Activated CD4-positive, alpha-beta T cell treated with anti-CD3 and anti-CD28 coated beads for 48 hours (primary cell): ENCODE measurements around the gene PLEKHO2.
A peak's percentile ranks its signal among the peaks of the same experiment; 100 is the strongest.

Source experiments
- DNase-seq: peaks from one replicate; pipeline ENCODE4 v3.0.0-alpha.2; 2020

The PLEKHO2 gene

DNA sequence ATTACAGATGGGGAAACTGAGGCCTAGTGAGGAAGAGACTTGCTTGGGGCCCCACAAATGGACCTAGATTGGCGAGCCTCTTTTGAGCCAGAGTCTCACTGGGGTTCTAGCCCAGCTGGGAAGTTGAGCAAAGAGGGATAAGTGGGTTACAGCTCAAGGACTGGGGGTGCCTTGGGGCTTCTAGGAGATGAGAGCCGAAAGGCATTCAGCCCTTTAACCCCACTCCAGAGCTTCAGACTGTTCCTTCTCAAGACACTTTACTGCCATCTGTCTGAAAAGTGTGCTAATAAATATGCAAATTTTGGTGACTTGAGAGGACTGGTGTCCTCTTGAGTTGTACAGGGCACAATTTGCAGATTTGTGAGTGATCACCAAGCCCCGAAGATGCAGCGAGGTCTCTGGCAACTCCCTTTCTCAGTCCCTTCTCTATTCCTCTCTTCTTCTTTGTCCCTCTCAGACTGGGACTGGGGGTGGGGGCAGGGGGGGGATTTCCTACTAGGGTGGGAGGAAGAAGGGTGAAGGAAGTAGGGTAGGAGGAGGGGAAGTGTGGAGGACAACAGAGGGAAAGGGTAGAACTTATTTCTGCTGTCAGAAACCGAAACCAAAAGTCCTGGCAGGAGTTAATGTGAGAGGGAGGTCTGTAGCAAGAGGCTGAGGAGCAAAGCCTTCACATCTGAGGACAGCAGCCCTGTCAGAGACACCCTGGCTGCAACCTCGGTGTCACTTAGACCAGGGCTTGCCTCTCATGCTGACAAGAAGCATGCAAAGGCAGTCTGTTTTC, 53.8 kb downstream of the PLEKHO2 start:
- DNase-seq, result peak; percentile 28

DNA sequence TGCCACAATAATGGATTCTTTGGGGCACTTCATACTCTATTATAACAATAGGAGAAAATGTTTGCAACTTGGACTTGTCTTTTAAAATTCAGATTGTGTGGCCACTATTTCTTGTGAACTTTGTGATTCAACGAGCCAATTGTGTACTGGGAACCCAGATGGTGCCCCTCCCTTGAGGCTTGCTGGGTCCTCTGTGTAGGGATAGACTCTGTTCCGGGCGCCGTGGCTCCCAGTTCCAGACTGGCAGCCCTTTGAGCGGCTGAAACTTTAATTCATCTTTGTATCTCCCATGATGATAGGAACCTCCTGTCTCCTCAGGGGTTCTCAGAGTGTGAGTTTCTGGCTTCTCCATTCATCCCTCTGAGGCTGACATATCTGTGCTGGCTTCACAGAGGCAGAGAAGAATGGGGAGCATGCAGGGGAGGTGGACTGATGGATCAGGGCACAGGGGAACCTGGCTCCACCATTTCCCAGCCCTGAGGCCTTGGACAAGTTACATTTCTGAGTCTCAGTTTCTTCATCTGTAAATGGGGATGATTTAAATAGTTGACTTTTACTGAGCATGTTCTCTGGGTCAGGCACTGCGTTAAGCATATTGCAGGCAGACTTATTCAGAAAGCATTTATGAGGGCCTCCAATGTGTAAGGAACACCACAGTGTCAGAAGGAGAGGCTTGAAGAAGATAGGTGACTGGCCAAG, 54.8 kb downstream of the PLEKHO2 start:
- no peak for DNase-seq

DNA sequence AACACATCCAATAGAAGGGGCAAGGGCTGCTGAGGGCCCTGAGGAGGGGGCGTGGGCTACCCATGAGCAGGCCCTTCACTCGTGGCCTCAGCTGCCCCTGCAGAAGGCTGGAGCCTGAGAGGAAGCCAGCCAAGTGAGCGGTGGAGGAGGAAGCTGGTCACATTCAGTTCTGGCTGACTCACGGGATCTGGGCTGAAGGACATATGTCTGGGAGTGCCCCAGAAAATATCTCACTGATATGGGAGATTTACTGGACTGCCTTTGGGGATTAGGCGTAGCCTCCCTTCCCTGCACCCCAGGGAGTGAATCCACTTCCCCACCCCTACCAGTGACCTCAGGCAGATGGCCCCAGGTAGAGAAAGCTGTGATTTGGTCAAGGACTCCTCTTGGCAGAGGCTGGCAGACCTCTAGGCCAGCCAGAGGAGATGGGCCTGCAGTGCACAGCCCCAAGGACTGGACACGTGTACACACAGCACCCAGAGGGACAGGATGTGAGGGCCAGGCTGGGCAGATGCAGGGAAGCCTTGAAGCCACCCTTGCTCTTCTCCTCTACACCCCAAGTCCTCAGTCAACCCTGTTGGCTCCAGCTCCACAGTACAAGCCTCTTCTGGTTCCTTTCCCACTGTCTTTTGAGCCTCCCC, 55.8 kb downstream of the PLEKHO2 start:
- DNase-seq, result no peak

DNA sequence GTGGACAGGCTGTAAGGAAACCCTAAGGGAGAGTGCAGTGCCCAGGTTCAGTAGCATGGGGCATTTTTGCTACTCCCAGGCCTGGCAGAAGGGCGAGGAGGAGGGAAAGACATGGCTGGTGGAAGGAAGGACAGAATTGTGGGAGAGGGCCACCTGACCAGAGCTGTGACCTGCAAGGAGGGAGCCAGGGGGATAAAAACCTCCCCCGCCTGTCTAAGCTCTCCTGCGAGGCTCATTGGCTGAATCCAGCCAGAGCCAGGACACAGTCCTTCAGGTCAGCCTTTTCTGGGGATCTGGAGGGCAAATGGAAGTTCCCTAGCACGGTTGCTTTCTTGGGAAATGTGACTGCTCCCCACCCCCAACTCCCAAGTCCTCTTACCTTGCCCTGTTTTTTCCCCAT, 56.7 kb downstream of the PLEKHO2 start:
- no peak for DNase-seq

DNA sequence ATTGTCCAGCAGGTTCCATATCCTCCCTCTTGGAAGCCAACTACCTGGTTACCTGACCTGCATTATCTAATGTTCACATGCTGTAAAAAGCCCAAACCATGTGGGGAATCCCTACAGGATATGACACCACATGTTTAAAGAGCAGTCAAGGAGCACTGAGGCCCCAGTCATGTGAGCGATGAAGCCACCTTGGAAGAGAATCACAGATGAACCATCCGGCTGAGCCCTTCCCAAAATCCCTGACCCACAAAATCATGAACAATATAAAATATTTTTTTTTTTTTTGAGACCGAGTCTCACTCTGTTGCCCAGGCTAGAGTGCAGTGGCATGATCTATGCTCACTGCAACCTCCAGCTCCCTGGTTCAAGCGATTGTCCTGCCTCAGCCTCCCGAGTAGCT, 59.4 kb downstream of the PLEKHO2 start:
- no peak for DNase-seq

DNA sequence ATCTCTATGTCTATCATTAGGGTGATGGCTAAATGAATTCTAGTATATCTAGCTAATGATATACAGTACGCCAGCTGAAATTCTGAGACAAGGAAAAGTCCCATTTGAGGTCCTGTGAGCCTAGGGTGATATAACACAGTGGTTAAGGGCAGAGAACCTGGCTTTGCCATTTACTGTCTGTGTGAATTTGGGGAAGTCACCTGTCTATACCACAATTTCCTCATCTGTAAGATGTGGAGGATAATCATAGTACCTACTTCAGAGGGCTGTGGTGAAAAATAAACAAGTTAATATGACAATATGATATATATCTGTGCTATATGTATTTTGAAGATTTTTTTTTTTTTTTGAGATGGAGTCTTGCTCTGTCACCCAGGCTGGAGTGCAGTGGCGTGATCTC, 60.2 kb downstream of the PLEKHO2 start:
- no peak for DNase-seq

DNA sequence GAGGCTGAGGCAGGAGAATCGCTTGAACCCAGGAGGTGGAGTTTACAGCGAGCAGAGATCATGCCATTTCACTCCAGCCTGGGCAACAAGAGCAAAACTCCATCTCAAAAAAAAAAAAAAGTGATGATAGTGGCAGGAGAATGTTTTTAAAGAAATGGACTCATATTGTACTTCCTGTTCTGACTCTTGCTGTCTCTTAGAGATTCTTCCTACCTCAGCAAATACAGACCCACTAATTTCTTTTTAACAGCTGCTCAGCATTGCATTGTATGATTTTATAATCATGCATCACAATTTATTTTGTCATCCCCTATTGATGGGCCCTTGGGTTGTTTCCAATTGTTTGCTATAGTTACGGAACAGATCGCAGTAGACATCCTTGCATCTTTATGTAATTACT, 61.1 kb downstream of the PLEKHO2 start:
- DNase-seq, result no peak

DNA sequence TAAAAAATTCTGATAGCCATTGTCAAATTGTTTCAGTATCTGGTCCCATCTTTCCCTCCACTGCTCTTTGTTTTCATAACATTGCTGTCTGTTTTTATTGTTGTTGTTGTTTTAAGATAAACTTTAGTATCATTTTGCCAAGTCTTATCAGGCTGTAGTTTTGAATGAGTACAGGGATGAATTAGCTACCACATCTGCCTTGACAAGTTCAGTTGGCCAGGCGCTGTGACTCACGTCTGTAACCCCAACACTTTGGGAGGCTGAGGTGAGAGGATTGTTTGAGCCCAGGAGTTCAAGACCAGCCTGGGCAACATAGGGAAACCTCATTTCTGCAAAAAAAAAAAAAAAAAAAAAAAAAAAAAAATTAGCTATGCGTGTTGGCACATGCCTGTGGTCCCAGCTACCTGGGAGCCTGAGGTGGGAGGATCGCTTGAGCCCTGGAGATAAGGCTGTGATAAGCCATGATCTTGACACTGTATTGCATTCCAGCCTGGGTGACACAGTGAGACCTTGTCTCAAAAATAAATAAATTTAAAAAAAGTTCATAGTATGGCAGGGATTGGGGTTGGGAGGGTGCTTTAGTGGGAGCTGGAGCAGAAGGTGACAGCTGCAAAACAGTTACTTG, 61.7 kb downstream of the PLEKHO2 start:
- DNase-seq, result no peak

DNA sequence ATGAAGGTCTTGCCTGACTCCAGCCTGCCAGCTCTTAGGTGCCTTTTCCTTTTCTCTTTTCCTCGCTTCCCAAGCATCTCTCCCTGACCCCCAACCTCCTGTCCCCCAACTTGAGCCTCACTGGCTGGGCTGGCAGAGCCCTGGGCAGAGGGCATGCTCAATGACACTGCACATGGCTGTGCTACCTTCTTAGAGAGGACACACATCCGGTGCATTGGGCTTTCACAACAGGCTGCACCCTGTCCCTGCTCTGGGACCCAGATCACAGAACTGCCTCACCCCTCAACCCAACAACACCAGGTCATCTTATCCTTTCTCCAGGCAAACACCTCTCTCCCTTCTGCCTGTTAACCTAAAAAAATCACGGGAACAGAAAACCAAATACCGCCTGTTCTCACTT, 62.5 kb downstream of the PLEKHO2 start:
- no peak for DNase-seq

DNA sequence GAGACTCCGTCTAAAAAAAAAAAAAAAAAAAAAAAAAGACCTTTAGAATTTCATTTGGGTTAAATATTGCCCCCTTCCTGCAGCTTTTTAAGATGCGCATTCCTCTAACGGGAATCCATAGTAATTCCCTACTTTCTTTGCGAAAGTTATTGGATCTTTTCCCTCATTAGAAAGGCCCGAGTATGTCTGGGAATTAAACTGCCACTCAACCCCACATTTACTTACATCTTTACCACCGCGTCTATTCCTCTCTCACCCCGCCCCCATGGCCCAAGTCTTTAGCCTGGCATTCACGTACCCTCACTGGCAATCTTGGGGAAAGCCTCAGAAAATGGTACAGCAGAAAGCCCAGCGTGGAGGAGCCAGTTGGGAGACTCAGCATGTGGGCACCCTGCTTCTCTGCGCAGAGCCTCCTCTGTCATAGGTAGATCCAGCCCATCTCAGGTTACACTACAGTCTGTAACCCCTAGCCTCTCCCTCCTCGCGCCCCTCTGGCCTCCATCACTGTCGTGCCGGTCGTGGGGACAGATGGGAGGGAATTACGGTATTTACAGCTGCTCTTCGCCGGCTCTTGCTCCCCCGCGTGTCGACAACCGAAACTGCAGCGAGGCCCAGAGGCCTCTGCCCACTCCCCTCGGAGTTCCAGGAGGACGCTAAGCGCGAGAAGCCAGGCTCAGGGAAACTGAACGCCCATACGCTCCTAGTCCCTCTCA, 63.6 kb downstream of the PLEKHO2 start:
- DNase-seq, result peak; percentile 87

DNA sequence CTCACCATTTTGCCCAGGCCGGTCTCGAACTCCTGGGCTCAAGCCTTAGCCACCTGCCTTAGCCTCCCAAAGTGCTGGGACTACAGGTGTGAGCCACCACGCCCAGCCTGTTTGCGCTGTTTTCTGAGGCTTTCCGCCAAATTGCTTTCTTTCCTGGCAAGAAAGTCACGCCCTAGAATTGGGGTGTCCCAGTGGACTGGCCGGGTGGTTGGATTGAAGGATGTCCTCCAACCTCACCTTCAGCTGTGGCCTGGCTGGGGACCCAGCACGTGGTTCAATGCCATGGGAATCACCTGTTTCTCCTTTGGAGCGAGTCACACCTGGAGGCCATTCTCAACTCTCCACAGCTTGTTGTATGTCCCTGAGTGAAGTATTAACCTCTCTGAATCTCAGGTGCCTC, 64.2 kb downstream of the PLEKHO2 start:
- DNase-seq, result no peak

DNA sequence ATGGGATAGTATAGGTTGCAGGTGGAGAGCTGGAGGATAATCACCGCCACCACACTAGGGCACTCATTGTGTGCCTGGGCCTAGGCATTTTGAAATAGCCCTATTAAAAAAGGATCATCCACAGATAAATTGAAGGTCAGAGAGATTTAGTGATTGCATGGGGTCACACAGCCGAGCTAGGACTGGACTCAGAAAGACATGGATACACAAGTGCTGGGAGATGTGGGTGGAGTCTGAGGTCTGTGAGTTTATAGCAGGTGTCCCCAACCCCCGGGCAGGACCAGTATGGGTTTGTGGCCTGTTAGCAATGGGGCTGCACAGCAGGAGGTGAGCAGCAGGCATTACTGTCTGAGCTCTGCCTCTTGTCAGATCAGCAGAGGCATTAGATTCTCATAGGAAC, 64.7 kb downstream of the PLEKHO2 start:
- no peak for DNase-seq

DNA sequence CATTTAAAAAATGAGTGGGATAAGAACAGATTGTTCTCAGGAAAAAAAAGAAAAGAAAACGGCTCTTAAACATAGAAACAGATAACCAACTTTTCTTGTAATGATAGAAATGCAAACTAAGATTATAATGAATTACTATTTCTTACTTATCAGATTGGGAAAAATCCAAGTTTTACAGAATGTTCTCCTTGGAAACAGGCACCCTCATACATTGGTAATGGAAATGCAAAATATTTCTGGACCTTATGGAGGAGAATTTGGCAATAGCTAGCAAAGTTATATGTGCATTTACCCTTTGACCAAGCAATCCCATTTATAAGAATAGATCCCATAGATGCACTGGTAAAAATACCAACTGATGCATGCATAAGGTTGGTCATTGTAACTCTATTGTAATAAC, 66.3 kb downstream of the PLEKHO2 start:
- no peak for DNase-seq

DNA sequence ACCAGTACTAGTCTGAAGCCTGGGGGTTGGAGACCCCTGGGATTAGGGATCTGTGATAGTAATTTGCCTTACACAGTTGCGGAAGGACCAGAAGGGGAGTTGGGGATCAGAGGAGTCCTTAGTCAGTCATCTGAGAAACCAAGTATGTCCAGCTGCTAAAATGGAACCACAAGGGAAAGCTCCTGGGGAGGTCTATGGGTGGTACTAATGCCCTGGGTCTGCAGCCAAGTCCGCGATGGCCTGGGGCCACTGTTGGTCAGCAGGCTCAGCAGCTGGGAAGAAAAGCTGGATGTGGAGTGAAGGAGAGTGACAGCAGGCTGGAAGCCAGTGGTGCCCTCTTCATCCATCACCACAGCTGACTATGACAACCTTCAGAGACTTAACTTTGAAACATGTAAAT, 67.8 kb downstream of the PLEKHO2 start:
- no peak for DNase-seq

DNA sequence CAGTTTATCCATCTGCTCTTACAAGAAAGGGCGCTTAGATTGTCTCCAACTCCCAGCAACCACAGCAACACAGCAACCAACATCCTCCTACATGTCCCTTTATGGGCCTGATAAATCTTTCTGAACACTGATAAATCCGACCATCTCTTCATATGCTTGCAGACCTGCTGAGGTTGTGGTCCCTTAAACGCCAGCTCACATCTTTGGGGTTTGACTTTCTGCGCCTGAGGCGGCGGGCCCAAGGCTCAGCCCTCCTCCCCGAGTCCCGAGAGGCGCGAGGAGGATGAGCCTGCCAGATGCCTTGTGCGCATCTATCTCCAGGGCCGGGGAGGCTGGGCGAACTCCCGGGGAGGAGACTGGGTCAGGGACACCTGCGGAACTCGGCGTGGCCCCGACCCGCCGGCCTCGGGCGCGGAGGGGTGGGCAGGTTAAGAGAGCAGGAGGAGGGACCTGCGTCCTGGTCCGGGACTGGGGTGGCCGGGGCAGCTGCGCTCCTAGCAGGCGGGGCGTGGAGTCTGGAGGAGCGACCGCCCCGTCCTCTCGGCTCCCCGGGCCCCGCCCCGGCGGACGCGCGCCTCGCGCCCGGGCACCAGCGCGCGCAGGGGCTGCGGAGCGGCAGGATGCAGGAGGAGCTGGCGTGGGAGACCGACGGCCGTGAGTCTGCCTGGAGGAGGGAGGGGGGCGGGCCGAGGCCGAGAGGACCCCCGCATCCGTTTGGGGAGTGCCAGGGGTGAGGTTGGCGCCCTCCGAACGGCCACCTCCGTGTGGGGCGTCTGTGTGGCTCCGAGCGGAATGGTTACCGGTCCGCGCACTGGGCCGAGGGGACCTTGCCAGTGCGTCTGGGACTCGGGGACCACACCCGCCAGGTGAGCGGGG, 69.8 kb downstream of the PLEKHO2 start, which contains the start of gene ANKDD1A:
ANKDD1A (plus strand) TSS at position 592 of the 876 bp plus-strand sequence; CDS start at position 621, 29 bp downstream.
- DNase-seq, result peak; percentile 66

DNA sequence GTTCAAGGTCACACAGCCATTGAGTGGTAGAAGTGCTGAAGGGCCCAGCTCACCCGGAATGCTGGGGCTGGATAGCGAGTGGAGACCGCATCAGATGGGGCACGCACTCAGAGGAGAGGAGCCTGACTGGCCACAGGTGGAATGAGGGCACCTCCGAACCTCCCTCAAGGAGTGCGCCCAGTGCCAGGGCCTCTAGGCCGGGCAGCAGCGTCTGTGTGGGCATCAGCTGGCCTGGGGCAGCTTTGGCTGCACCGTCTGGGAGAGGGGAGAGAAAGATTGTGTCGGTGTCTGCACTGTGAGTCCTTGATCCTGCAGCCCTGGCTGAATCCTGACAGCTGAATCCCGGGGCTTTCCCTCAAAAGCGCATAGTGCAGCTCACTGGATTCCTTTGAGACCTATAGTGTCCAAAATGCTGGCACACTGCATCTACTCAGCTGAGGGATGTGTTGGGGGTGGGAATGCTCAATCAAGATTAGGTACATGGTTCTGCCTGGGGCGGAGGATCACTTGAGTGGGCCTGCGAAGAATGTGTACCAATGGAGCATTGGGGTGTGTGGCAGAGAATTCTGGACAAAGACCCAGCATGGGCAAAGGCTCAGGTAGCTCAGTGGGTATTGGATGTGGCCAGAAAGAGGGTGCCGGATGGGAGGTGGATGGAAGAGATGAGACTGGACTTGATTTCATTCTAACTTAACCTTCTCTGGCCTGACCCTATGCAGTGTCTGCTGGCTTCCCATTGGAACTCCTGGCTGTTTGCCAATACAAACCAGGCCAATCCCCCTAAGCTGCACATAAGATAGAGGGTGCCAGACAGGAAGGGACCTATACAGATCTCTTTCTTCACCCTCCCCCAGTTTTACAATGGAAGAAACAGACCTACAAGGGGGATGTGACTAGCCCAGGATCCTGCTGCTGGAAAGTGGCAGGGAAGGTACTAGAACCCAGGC, 70.9 kb downstream of the PLEKHO2 start:
- DNase-seq, result no peak

DNA sequence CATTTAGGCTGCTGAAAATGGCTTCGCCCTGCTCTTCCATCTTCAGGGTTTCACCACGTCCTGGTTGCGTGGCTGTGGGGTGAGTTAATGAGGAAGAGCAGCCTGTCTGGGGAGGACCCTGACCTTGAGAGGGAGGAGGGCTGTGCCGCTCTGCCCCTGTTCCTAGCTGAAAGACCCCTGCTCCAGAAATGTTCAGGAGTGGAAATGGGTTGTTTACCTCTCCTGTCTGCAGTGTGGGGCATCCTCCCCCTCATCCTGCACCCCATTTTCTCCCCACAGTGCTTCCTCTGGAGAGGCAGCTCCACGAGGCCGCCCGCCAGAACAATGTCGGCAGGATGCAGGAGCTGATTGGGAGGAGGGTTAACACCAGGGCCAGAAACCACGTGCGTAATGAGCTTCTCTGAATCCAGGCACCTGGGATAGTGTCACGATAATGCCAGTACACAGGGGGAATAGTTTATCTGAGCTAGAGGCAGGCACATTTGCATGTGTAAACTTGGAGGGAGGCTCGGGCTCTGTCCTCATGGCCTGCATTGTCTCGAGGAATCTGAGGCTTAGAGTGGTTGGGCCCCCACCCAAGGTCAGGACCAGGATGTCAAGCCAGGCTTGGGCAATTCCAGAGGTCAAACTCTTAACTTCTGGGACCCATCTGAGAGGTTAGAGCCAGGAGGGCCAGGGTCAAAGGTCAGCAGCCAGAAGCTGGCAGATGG, 74.0 kb downstream of the PLEKHO2 start:
- DNase-seq, result no peak

DNA sequence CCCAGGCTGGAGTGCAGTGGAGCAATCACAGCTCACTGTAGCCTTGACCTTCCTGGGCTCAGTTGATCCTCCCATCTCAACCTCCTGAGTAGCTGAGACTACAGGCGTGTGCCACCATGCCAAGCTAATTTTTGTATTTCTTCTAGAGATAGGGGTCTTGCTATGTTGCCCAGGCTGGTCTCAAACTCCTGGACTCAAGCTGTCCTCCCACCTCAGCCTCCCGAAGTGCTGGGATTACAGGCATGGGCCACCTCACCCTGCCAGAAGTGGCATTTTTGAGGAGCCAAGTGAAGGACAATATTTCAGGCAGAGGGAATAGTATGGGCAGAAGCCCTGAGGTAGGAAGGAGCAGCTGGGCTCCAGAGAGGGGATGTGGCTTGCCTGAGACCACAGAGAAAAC, 74.7 kb downstream of the PLEKHO2 start:
- DNase-seq, result no peak

DNA sequence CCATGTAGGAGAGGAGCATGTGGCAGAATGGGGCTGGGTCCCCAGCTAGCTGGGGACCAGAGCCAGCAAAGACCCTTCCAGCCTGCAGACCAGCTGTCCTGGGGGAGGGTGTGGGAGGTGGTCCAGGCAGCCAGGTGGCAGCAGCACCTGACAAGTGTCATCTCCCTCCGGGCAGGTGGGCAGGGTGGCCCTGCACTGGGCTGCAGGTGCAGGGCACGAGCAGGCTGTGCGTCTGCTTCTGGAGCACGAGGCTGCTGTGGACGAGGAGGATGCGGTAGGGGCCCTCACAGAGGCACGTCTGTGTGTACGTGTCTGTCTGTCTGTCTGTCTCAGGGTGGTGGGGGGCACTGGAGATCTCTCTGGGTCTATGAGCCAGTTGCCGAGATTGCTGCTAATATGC, 75.5 kb downstream of the PLEKHO2 start:
- no peak for DNase-seq
